PC-9 (cell line): ENCODE measurements around the gene GRM7. TPM values are rescaled to one million over a fixed set of nuclear protein-coding genes. Genes with fewer than 3 reads are reported as not detected.

Source experiments
- BruUV-seq: library from RNA; stranded (reverse); fragments of 400-500 nt; replicated peaks from 2 replicates; lab custom pipeline; 2021; lab: Mats Ljungman, UMichigan
- CTCF ChIA-PET: fragments of 300-600 bp; sonication (Branson Sonifier 250); formaldehyde crosslinking; loops from one replicate; lab custom pipeline; 2022; ENCODE audit warnings: antibody characterized with exemption; lab: Charles Lee
- POLR2A ChIA-PET: fragments of 300-600 bp; sonication (Branson Sonifier 250); formaldehyde crosslinking; loops from one replicate; lab custom pipeline; 2022; ENCODE audit warnings: antibody characterized with exemption; ENCODE audit not compliant: unreplicated experiment; lab: Charles Lee
- DNase-seq, 2 experiments: peaks; one replicate each; pipeline versions ENCODE4 v3.0.0 to v3.0.0-alpha.2; 2015 to 2022; ENCODE audit warnings: mixed read lengths in 1 of 2
- H2AFZ ChIP-seq: fragments of 200-600 bp; sonication (generic); 2 replicates; pipeline ENCODE4 v1.8.1; 2017; ENCODE audit warnings: antibody characterized with exemption
- H3F3A ChIP-seq: fragments of 200-600 bp; sonication (generic); 2 replicates; pipeline ENCODE4 v1.8.1; 2017; ENCODE audit warnings: antibody characterized with exemption, mild to moderate bottlenecking, low read depth; ENCODE audit not compliant: insufficient read depth
- H3K27ac ChIP-seq: fragments of 200-600 bp; sonication (generic); 2 replicates; pipeline ENCODE4 v1.6.1; 2016; ENCODE audit warnings: mixed run types
- H3K27me3 ChIP-seq: fragments of 200-600 bp; sonication (generic); 2 replicates; pipeline ENCODE4 v1.6.1; 2016; ENCODE audit warnings: low read depth, mixed run types; ENCODE audit not compliant: insufficient read depth
- H3K36me3 ChIP-seq: fragments of 200-600 bp; sonication (generic); 2 replicates; pipeline ENCODE4 v1.6.1; 2016; ENCODE audit warnings: low read depth, mixed run types
- H3K4me1 ChIP-seq: fragments of 200-600 bp; sonication (generic); replicated peaks from 2 replicates; pipeline ENCODE4 v1.6.1; 2016; ENCODE audit warnings: mixed run types; ENCODE audit not compliant: insufficient read depth
- H3K4me2 ChIP-seq: fragments of 200-600 bp; sonication (generic); 2 replicates; pipeline ENCODE4 v1.6.1; 2017; ENCODE audit warnings: mixed run types
- H3K4me3 ChIP-seq: fragments of 200-600 bp; sonication (generic); 2 replicates; pipeline ENCODE4 v1.6.1; 2016; ENCODE audit warnings: mixed run types
- H3K79me2 ChIP-seq: fragments of 200-600 bp; sonication (generic); 2 replicates; pipeline ENCODE4 v1.6.1; 2017; ENCODE audit warnings: low read depth, mixed run types
- H3K9me2 ChIP-seq: fragments of 200-600 bp; sonication (generic); 2 replicates; pipeline ENCODE4 v1.8.1; 2017; ENCODE audit warnings: mild to moderate bottlenecking; ENCODE audit not compliant: insufficient read depth
- H3K9me3 ChIP-seq: fragments of 200-600 bp; sonication (generic); 2 replicates; pipeline ENCODE4 v1.8.1; 2016; ENCODE audit warnings: low read depth; ENCODE audit not compliant: insufficient read depth
- H4K20me1 ChIP-seq: fragments of 200-600 bp; sonication (generic); 2 replicates; pipeline ENCODE4 v1.8.1; 2017; ENCODE audit not compliant: insufficient read depth
- EZH2 ChIP-seq: fragments of 200-600 bp; sonication (generic); IDR thresholded peaks from 2 replicates; pipeline ENCODE4 v1.8.0; 2017; ENCODE audit warnings: antibody characterized with exemption, low read depth
- intact Hi-C: fragments of 100-400 bp; cut with micrococcal nuclease; formaldehyde crosslinking; loops from one replicate; pipeline ENCODE4 v1.10.0; 2022; ENCODE audit not compliant: unreplicated experiment
- total RNA-seq: library from RNA; stranded (reverse); gene quantifications from 2 replicates; pipeline ENCODE4 v1.2.3, GENCODE V29; 2021
- TF ChIP-seq, protein P1 (sequence below): fragments of 200-600 bp; sonication (generic); conservative IDR thresholded peaks from 2 replicates; pipeline ENCODE4 v1.6.1; 2017; ENCODE audit warnings: mixed run types, antibody characterized with exemption, mild to moderate bottlenecking, moderate library complexity

The GRM7 gene
- total RNA-seq, 1 experiment from 2014 or later: not detected

DNA sequence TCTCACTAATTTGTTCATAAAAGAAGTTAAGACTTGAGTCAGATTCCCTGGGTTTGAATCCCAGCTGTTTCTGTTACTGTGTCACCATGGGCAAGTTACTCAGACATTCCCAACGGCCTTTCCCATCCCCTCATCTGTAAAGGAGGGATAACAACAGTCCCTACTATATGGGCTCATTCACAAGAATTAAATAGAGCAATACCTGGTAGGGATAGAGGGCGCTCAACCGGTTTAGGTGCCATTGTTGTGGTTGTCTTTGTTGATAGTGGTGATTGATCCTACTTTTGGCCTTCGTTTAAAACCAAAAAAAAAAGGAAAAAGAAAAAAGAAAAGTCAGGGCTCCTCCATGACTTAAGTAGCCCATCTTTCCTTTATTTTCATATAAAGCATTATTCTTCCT lies 563.1 kb downstream of the GRM7 start:
- Histone ChIP-seq H4K20me1 (no peaks in the 10 kb centered on the region), H3K4me1 (no peaks in the 10 kb centered on the region), H3K4me2 (no peak overlapping the region), H3K9me3 (no peaks in the 10 kb centered on the region), H3K27me3 (no peaks in the 10 kb centered on the region), H3K79me2 (no peaks in the 10 kb centered on the region), H3K9me2 (no peaks in the 10 kb centered on the region), H2AFZ (no peak overlapping the region), H3K4me3 (no peak overlapping the region), H3K27ac (no peak overlapping the region), H3K36me3 (no peaks in the 10 kb centered on the region), H3F3A (no peaks in the 10 kb centered on the region)
- no TSS peak for BruUV-seq
- ChIA-PET POLR2A (no interaction called here), CTCF (no interaction called here)
- TF ChIP-seq, protein P1, sequence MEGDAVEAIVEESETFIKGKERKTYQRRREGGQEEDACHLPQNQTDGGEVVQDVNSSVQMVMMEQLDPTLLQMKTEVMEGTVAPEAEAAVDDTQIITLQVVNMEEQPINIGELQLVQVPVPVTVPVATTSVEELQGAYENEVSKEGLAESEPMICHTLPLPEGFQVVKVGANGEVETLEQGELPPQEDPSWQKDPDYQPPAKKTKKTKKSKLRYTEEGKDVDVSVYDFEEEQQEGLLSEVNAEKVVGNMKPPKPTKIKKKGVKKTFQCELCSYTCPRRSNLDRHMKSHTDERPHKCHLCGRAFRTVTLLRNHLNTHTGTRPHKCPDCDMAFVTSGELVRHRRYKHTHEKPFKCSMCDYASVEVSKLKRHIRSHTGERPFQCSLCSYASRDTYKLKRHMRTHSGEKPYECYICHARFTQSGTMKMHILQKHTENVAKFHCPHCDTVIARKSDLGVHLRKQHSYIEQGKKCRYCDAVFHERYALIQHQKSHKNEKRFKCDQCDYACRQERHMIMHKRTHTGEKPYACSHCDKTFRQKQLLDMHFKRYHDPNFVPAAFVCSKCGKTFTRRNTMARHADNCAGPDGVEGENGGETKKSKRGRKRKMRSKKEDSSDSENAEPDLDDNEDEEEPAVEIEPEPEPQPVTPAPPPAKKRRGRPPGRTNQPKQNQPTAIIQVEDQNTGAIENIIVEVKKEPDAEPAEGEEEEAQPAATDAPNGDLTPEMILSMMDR: no peak
- no peak for TF ChIP-seq EZH2
- intact Hi-C loops: no loop called here
- no peak for DNase-seq

DNA sequence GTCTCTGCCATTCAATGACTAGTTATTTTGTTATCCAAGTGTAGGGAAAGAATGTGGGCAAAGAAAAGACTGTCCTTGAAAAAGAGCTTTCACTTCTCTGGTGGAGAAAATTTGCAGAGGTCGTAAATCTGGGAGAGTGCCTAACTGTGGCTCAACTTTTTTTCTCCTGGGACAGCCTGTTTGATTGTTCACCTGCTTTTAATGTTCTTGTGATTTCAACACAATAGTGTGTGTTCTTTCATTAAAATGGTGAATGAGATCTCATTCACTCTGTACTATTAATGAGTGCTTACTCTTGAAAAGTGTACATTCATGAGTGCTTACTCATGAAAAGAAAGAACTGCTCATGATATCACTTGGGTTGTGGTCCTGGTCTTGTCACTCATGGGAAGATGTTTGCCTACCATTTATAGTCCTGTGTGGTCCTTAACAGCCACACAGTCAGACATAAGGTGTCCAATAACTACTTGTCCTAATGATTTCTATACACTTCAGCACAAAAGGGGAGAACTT lies 567.3 kb downstream of the GRM7 start:
- H3K9me3 ChIP-seq: no peaks in the 10 kb centered on the region
- H3K27me3 ChIP-seq: no peaks in the 10 kb centered on the region
- no peak overlapping the region for H3K27ac ChIP-seq
- DNase-seq: no peak
- no peaks in the 10 kb centered on the region for H3K4me1 ChIP-seq
- ChIA-PET CTCF (no interaction called here), POLR2A (no interaction called here)
- H3F3A ChIP-seq: no peaks in the 10 kb centered on the region
- intact Hi-C loops: no loop called here
- no TSS peak for BruUV-seq
- H3K36me3 ChIP-seq: no peaks in the 10 kb centered on the region
- no peak for TF ChIP-seq EZH2
- TF ChIP-seq, protein P1: no peak
- no peaks in the 10 kb centered on the region for H4K20me1 ChIP-seq
- H3K4me2 ChIP-seq: no peak overlapping the region
- H3K4me3 ChIP-seq: no peak overlapping the region
- H2AFZ ChIP-seq: no peak overlapping the region
- H3K9me2 ChIP-seq: no peaks in the 10 kb centered on the region
- H3K79me2 ChIP-seq: no peaks in the 10 kb centered on the region

- no peaks in the 10 kb centered on the region for H3F3A ChIP-seq
- no peaks in the 10 kb centered on the region for H4K20me1 ChIP-seq
- H3K9me3 ChIP-seq: no peaks in the 10 kb centered on the region
- H3K36me3 ChIP-seq: no peaks in the 10 kb centered on the region
- CTCF ChIA-PET: no interaction called here
- DNase-seq: no peak
- H3K79me2 ChIP-seq: no peaks in the 10 kb centered on the region
- no peaks in the 10 kb centered on the region for H3K4me1 ChIP-seq
- no peak overlapping the region for H3K27ac ChIP-seq
- BruUV-seq: no TSS peak
- H3K9me2 ChIP-seq: no peaks in the 10 kb centered on the region
- no peak overlapping the region for H3K4me2 ChIP-seq
- POLR2A ChIA-PET: no interaction called here
- no peaks in the 10 kb centered on the region for H3K27me3 ChIP-seq
- no peak for TF ChIP-seq EZH2
- TF ChIP-seq, protein P1: no peak
- no peak overlapping the region for H2AFZ ChIP-seq
- intact Hi-C loops: no loop called here
- H3K4me3 ChIP-seq: no peak overlapping the region
Measured at GRCh38 chr3:7432610-7433009, 571.7 kb downstream of the GRM7 start.
